SH-SY5Y (cell line): Measurements from ENCODE around the gene EVX2.

ENCODE experiments used
- GATA2 ChIP-seq: IDR thresholded peaks from 2 replicates; pipeline ENCODE4 v1.6.1; 2011; ENCODE audit warnings: mild to moderate bottlenecking, low read depth, low read length
- GATA3 ChIP-seq: IDR thresholded peaks from 2 replicates; pipeline ENCODE4 v1.6.1; 2011; ENCODE audit warnings: low read depth, mild to moderate bottlenecking, low read length, moderate library complexity

DNA sequence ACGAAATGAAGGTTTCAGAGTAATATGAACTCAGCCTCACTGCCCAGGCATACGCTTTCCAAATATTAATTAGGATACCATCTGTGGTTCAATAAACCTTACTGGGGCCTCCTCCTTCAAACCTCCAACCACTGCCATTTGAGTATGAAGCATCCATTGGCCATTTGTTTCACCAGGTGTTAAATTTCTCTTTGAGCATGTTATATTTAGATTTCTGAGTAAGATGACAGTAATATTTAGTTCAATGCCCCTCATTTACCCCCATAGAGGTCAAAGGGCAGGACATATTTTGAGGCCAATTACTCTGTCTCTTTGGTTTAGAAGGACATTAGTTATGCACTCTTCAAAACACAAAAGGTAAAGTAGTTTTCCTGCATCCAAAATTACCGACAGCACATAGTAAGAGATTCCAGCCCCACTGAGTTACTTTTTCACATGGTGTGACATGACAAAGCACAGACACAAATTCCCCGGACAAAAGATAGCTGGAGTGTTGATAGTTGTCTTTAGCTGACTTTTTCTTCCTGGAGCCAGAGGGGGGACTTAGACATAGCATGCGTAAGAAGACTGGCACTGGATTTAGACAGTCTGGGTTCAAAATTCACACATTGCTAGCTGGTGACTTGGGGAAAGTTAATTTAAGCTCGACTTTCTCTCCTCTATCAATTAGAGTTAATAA is 48.6 kb downstream of the EVX2 start:
- TF ChIP-seq GATA2 = no peak
- no peak for TF ChIP-seq GATA3
